K562 (cell line): ENCODE results near the gene SPATA3. TPM values are rescaled to one million over a fixed set of nuclear protein-coding genes. Genes with fewer than 3 reads are reported as not detected.

ENCODE experiments used
- FOXJ2 ChIP-seq: fragments of 200-800 bp; sonication (Bioruptor generic); IDR thresholded peaks from 2 replicates; pipeline ENCODE4 v1.6.1; 2016; ENCODE audit warnings: missing genetic modification characterization, missing compliant biosample characterization
- GABPA ChIP-seq: fragments of 200-800 bp; sonication (Bioruptor generic); conservative IDR thresholded peaks from 2 replicates; pipeline ENCODE4 v1.6.1; 2016; ENCODE audit warnings: low read depth, missing genetic modification characterization, missing compliant biosample characterization
- HNRNPLL ChIP-seq: fragments of 200-400 bp; formaldehyde crosslinking; IDR thresholded peaks from 2 replicates; pipeline ENCODE4 v1.6.1; 2017; ENCODE audit warnings: low read length, low read depth, mild to moderate bottlenecking; ENCODE audit not compliant: poor library complexity, severe bottlenecking
- MXI1 ChIP-seq: IDR thresholded peaks from 2 replicates; pipeline ENCODE4 v1.6.1; 2011; ENCODE audit warnings: low read depth, mild to moderate bottlenecking, improper control_type of control experiment, low read length
- NBN ChIP-seq: fragments of 450-650 bp; IDR thresholded peaks from 2 replicates; pipeline ENCODE4 v1.6.1; 2016; ENCODE audit warnings: low read depth, mild to moderate bottlenecking
- RAD21 ChIP-seq, 2 experiments: fragments of 250-450 bp in 1 of 2; fragments of 450-650 bp in 1 of 2; sonication (Bioruptor Pico) in 1 of 2; formaldehyde crosslinking in 1 of 2; IDR thresholded peaks in 1 of 2; conservative IDR thresholded peaks in 1 of 2; 2 replicates each; pipeline versions ENCODE4 v1.4.0 to v1.8.0; 2020 to 2022; ENCODE audit warnings: mild to moderate bottlenecking in 2 of 2, moderate library complexity in 1 of 2
- RCOR1 ChIP-seq, 2 experiments: IDR thresholded peaks; 2 replicates each; pipeline ENCODE4 v1.6.1; 2012; ENCODE audit warnings: low read depth in 2 of 2, low read length in 2 of 2, borderline replicate concordance in 1 of 2, improper control_type of control experiment in 1 of 2
- SMARCC2 ChIP-seq: fragments of 450-650 bp; IDR thresholded peaks from 2 replicates; pipeline ENCODE4 v1.6.1; 2017; ENCODE audit warnings: antibody characterized with exemption, moderate library complexity, mild to moderate bottlenecking, low read depth
- STAT5A ChIP-seq: IDR thresholded peaks from 2 replicates; pipeline ENCODE4 v1.6.1; 2012; ENCODE audit warnings: low read length, inconsistent platforms, borderline replicate concordance
- TEAD2 ChIP-seq: fragments of 450-650 bp; IDR thresholded peaks from 2 replicates; pipeline ENCODE4 v1.6.1; 2016; ENCODE audit warnings: missing genetic modification characterization, control low read depth, missing compliant biosample characterization
- ZBED1 ChIP-seq: IDR thresholded peaks from 2 replicates; pipeline ENCODE4 v1.6.1; 2014
- ZNF140 ChIP-seq: fragments of 250-450 bp; sonication (Bioruptor Pico); IDR thresholded peaks from 2 replicates; pipeline ENCODE4 v1.8.0; 2021; ENCODE audit warnings: moderate library complexity, mild to moderate bottlenecking, inconsistent platforms
- ZNF239 ChIP-seq: fragments of 250-450 bp; sonication (Bioruptor Pico); IDR thresholded peaks from 2 replicates; pipeline ENCODE4 v1.4.0; 2020; ENCODE audit warnings: mild to moderate bottlenecking
- ZNF766 ChIP-seq: fragments of 200-800 bp; sonication (Bioruptor generic); conservative IDR thresholded peaks from 2 replicates; pipeline ENCODE4 v1.6.1; 2016; ENCODE audit warnings: missing genetic modification characterization, missing compliant biosample characterization
- ZNF780A ChIP-seq: fragments of 250-450 bp; sonication (Bioruptor Pico); IDR thresholded peaks from 2 replicates; pipeline ENCODE4 v1.5.0; 2021; ENCODE audit warnings: mild to moderate bottlenecking
- polyA plus RNA-seq, 8 experiments: library from polyadenylated mRNA; depleted of rRNA in 4 of 8; stranded (reverse) in 5 of 8; unstranded in 3 of 8; fragments of >200 nt; fragmentation: Nextera tagmentation in 2 of 8; fragmentation: Illumina TruSeq in 1 of 8; extraction: Ambion mirVana in 2 of 8; extraction: Trizol in 1 of 8; gene quantifications; 2 replicates each; pipeline versions ENCODE4 v1.2.1 to v1.2.3, GENCODE V29; 2011 to 2014; ENCODE audit warnings: inconsistent platforms in 1 of 8, missing spikeins in 1 of 8
- total RNA-seq, 7 experiments: library from RNA; depleted of rRNA in 6 of 7; stranded (reverse); fragments of >200 nt in 6 of 7; fragmentation: Illumina TruSeq in 2 of 7; extraction: Trizol in 2 of 7; gene quantifications; 2 replicates each; pipeline versions ENCODE4 v1.2.1 to v1.2.3, GENCODE V29; 2011 to 2021; ENCODE audit warnings: low replicate concordance in 1 of 7
- TF ChIP-seq, protein P1 (sequence below), 2 experiments: IDR thresholded peaks; 2 replicates each; pipeline ENCODE4 v1.6.1; 2012; ENCODE audit warnings: improper control_type of control experiment in 2 of 2, low read depth in 2 of 2, low read length in 2 of 2, borderline replicate concordance in 1 of 2
- TF ChIP-seq, protein P2 (sequence below): sonication (generic); formaldehyde crosslinking; IDR thresholded peaks from 2 replicates; pipeline ENCODE4 v1.8.1; 2023; ENCODE audit warnings: mild to moderate bottlenecking, missing genetic modification reagents
- TF ChIP-seq, protein P3 (sequence below): fragments of 250-450 bp; sonication (Bioruptor Pico); IDR thresholded peaks from 2 replicates; pipeline ENCODE4 v1.9.0; 2021; ENCODE audit warnings: mild to moderate bottlenecking, inconsistent platforms
- TF ChIP-seq, protein P4 (sequence below): fragments of 250-450 bp; sonication (Bioruptor Pico); IDR thresholded peaks from 2 replicates; pipeline ENCODE4 v1.4.0; 2020

Gene SPATA3
- total and polyA plus RNA-seq, 9 of the 15 experiments (the other 6 are each of a cell fraction or from before 2014, with no cell fraction given), result not detected

DNA sequence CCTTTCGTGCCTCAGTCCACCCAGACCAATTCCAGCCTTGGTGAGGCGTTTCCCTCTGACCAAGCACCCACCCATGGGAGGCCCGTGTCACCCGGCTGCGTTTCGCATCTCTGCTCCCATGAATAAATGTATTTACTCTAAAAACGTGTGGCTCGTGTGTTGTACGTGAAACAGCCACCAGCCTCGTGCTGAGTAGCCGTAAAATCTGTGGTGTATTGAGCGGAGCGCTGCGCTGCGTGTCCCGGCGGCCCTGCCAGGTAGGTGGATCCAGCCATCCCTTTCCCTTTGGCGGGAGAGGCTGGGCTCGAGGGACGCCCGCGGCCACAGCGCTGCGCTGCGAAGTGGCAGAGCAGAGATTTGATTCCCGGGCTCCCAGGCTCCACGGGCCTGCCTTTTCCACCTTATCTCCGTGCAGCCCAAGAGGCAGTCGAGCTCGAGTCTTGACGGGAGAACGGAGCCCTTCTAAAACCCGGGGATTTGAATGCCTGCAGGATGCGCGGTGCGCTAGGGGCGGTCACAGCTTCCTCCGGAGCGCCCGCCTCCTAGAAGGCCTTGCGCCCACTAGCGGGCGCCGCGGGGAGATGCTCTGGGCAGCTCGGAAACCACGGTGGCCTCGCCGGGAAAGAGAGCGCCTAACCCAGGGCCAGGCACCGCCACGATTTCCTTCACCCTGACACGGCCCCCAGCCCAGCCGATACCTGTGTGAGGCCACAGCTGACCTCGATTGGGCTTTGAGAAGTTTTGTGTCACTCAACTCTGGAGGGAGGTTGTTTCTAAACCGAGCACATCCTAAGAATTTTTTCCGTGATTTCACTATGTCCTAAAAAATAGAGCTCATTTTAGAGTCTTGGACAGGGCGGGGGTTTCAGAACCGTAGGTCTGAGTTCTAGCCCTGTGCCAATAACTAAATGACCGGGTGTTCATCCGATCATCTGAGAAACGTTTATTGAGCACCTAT lies 56.9 kb downstream of the SPATA3 start (continued):
- TF ChIP-seq, protein P1, sequence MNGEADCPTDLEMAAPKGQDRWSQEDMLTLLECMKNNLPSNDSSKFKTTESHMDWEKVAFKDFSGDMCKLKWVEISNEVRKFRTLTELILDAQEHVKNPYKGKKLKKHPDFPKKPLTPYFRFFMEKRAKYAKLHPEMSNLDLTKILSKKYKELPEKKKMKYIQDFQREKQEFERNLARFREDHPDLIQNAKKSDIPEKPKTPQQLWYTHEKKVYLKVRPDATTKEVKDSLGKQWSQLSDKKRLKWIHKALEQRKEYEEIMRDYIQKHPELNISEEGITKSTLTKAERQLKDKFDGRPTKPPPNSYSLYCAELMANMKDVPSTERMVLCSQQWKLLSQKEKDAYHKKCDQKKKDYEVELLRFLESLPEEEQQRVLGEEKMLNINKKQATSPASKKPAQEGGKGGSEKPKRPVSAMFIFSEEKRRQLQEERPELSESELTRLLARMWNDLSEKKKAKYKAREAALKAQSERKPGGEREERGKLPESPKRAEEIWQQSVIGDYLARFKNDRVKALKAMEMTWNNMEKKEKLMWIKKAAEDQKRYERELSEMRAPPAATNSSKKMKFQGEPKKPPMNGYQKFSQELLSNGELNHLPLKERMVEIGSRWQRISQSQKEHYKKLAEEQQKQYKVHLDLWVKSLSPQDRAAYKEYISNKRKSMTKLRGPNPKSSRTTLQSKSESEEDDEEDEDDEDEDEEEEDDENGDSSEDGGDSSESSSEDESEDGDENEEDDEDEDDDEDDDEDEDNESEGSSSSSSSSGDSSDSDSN (IDR thresholded peaks at IDR 0.05; ENCODE audit: borderline replicate concordance in 1 of 2, low read depth in 2 of 2, low read length in 2 of 2), result 0 out of 4 replicates have a peak, but pooled peaks of 1 of the 2 experiments have one; percentile 33
- no peak for TF ChIP-seq SMARCC2
- TF ChIP-seq ZNF239 (CRISPR knock-in tag), result no peak
- TF ChIP-seq HNRNPLL, result peak; percentile 70
- TF ChIP-seq ZNF140, result no peak
- TF ChIP-seq, protein P2, sequence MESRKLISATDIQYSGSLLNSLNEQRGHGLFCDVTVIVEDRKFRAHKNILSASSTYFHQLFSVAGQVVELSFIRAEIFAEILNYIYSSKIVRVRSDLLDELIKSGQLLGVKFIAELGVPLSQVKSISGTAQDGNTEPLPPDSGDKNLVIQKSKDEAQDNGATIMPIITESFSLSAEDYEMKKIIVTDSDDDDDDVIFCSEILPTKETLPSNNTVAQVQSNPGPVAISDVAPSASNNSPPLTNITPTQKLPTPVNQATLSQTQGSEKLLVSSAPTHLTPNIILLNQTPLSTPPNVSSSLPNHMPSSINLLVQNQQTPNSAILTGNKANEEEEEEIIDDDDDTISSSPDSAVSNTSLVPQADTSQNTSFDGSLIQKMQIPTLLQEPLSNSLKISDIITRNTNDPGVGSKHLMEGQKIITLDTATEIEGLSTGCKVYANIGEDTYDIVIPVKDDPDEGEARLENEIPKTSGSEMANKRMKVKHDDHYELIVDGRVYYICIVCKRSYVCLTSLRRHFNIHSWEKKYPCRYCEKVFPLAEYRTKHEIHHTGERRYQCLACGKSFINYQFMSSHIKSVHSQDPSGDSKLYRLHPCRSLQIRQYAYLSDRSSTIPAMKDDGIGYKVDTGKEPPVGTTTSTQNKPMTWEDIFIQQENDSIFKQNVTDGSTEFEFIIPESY (CRISPR knock-in tag), result peak; percentile 75
- no peak for TF ChIP-seq TEAD2 (tag)
- no peak for TF ChIP-seq STAT5A
- TF ChIP-seq, protein P3, sequence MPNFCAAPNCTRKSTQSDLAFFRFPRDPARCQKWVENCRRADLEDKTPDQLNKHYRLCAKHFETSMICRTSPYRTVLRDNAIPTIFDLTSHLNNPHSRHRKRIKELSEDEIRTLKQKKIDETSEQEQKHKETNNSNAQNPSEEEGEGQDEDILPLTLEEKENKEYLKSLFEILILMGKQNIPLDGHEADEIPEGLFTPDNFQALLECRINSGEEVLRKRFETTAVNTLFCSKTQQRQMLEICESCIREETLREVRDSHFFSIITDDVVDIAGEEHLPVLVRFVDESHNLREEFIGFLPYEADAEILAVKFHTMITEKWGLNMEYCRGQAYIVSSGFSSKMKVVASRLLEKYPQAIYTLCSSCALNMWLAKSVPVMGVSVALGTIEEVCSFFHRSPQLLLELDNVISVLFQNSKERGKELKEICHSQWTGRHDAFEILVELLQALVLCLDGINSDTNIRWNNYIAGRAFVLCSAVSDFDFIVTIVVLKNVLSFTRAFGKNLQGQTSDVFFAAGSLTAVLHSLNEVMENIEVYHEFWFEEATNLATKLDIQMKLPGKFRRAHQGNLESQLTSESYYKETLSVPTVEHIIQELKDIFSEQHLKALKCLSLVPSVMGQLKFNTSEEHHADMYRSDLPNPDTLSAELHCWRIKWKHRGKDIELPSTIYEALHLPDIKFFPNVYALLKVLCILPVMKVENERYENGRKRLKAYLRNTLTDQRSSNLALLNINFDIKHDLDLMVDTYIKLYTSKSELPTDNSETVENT (CRISPR knock-in tag), result no peak
- TF ChIP-seq, protein P4, sequence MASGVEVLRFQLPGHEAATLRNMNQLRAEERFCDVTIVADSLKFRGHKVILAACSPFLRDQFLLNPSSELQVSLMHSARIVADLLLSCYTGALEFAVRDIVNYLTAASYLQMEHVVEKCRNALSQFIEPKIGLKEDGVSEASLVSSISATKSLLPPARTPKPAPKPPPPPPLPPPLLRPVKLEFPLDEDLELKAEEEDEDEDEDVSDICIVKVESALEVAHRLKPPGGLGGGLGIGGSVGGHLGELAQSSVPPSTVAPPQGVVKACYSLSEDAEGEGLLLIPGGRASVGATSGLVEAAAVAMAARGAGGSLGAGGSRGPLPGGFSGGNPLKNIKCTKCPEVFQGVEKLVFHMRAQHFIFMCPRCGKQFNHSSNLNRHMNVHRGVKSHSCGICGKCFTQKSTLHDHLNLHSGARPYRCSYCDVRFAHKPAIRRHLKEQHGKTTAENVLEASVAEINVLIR (CRISPR knock-in tag), result no peak
- TF ChIP-seq ZBED1, result no peak
- no peak for TF ChIP-seq NBN
- TF ChIP-seq GABPA, result peak; percentile 23; the same call in 1 of the 2 replicates
- no peak for TF ChIP-seq MXI1
- TF ChIP-seq RAD21 (CRISPR knock-in tag; conservative IDR thresholded peaks at IDR 0.05 in 1 of 2, IDR thresholded peaks at IDR 0.05 in 1 of 2), result peak; percentile 25 to 48; a peak in 2 of 4 replicates
- TF ChIP-seq ZNF766, result no peak
- TF ChIP-seq ZNF780A, result no peak
- no peak for TF ChIP-seq FOXJ2 (tag)
- TF ChIP-seq RCOR1 (IDR thresholded peaks at IDR 0.05; ENCODE audit: borderline replicate concordance in 1 of 2, low read depth in 2 of 2, low read length in 2 of 2), result peak in 1 of 2 experiments; percentile 51; a peak in 1 of 4 replicates
